HCT116 (cell line): ENCODE data around the gene GRIK1. TPM values are rescaled to one million over a fixed set of nuclear protein-coding genes. Genes with fewer than 3 reads are reported as not detected.

ENCODE experiments used
- ATAC-seq: fragments of 200-7000 bp; cut with Tn5 transposase; 2 replicates; pipeline ENCODE4 v1.9.1; 2020; ENCODE audit warnings: mild to moderate bottlenecking, moderate library complexity
- BruUV-seq: library from RNA; stranded (reverse); fragments of 400-500 nt; replicated peaks from 2 replicates; lab custom pipeline; 2021; lab: Mats Ljungman, UMichigan
- CTCF ChIA-PET: fragments of 300-600 bp; sonication (Branson Sonifier 250); formaldehyde crosslinking; loops from one replicate; lab custom pipeline; 2021; ENCODE audit warnings: antibody characterized with exemption; lab: Charles Lee
- POLR2A ChIA-PET: fragments of 300-600, 350-600 bp; sonication (Branson Sonifier 250); formaldehyde crosslinking; loops from one replicate; lab custom pipeline; 2021; ENCODE audit warnings: antibody characterized with exemption; lab: Charles Lee
- RAD21 ChIA-PET, 2 experiments: fragments of 300-600 bp; sonication (Branson Sonifier 250); formaldehyde crosslinking; loops; one replicate each; lab custom pipeline; 2023; ENCODE audit warnings: low total read pairs in 2 of 2; ENCODE audit not compliant: uncharacterized antibody in 2 of 2, unreplicated experiment in 2 of 2, low non-redundant PET in 1 of 2; lab: Charles Lee
- DNase-seq: peaks from one replicate; pipeline ENCODE4 v3.0.0-alpha.2; 2010; ENCODE audit warnings: low read depth, low spot score
- H2AFZ ChIP-seq: fragments of 200-600 bp; shearing (Covaris generic), sonication (generic); 2 replicates; pipeline ENCODE4 v1.6.1; 2017; ENCODE audit warnings: low read depth, mixed run types, mixed read lengths, antibody characterized with exemption, low read length; ENCODE audit not compliant: poor library complexity, severe bottlenecking
- H3K27ac ChIP-seq: 2 replicates; pipeline ENCODE4 v1.5.1; 2012; ENCODE audit warnings: low read depth, low read length
- H3K27me3 ChIP-seq: fragments of 200-600 bp; sonication (generic); 2 replicates; pipeline ENCODE4 v1.6.1; 2016; ENCODE audit warnings: mixed run types, low read length, mixed read lengths; ENCODE audit not compliant: insufficient read depth
- H3K36me3 ChIP-seq, 2 experiments: fragments of 200-500 bp in 1 of 2; fragments of 200-600 bp in 1 of 2; sonication (Bioruptor generic) in 1 of 2; sonication (generic) in 1 of 2; 2 replicates each; pipeline versions ENCODE4 v1.5.1 to v1.6.1; 2014 to 2016; ENCODE audit warnings: low read length in 2 of 2, inconsistent platforms in 1 of 2, mixed read lengths in 1 of 2, mixed run types in 1 of 2; ENCODE audit not compliant: insufficient read depth in 2 of 2, control insufficient read depth in 1 of 2
- H3K4me1 ChIP-seq, 2 experiments: fragments of 200-600 bp in 1 of 2; sonication (generic) in 1 of 2; 2 replicates each; pipeline versions ENCODE4 v1.5.1 to v1.6.1; 2012 to 2017; ENCODE audit warnings: low read length in 2 of 2, inconsistent platforms in 1 of 2, mild to moderate bottlenecking in 1 of 2, mixed read lengths in 1 of 2, mixed run types in 1 of 2, moderate library complexity in 1 of 2; ENCODE audit not compliant: insufficient read depth in 2 of 2, control insufficient read depth in 1 of 2
- H3K4me2 ChIP-seq: fragments of 200-600 bp; sonication (generic); 2 replicates; pipeline ENCODE4 v1.6.1; 2017; ENCODE audit warnings: mixed run types, low read length, mixed read lengths
- H3K4me3 ChIP-seq, 2 experiments: fragments of 200-600 bp in 1 of 2; sonication (generic) in 1 of 2; replicated peaks in 1 of 2; 2 replicates each; pipeline ENCODE4 v1.5.1; 2011 to 2016; ENCODE audit warnings: low read length in 2 of 2, control low read depth in 1 of 2, low read depth in 1 of 2, mild to moderate bottlenecking in 1 of 2, mixed read lengths in 1 of 2, mixed run types in 1 of 2
- H3K79me2 ChIP-seq: fragments of 200-600 bp; sonication (generic); 2 replicates; pipeline ENCODE4 v1.6.1; 2017; ENCODE audit warnings: mild to moderate bottlenecking, mixed run types, low read length, moderate library complexity, mixed read lengths; ENCODE audit not compliant: insufficient read depth
- H3K9ac ChIP-seq: fragments of 200-600 bp; sonication (generic); 2 replicates; pipeline ENCODE4 v1.6.1; 2016; ENCODE audit warnings: low read length, mixed read lengths
- H3K9me2 ChIP-seq: fragments of 200-600 bp; sonication (generic), shearing (Covaris generic); 2 replicates; pipeline ENCODE4 v1.6.1; 2017; ENCODE audit warnings: mixed run types, mild to moderate bottlenecking, moderate library complexity; ENCODE audit not compliant: insufficient read depth
- H3K9me3 ChIP-seq, 2 experiments: fragments of 200-500 bp in 1 of 2; fragments of 200-600 bp in 1 of 2; sonication (Bioruptor generic) in 1 of 2; sonication (generic) in 1 of 2; 2 replicates each; pipeline ENCODE4 v1.6.1; 2014 to 2017; ENCODE audit warnings: low read length in 2 of 2, mixed read lengths in 2 of 2, inconsistent platforms in 1 of 2, low read depth in 1 of 2, mild to moderate bottlenecking in 1 of 2, mixed run types in 1 of 2, moderate library complexity in 1 of 2; ENCODE audit not compliant: control insufficient read depth in 1 of 2, insufficient read depth in 1 of 2
- H4K20me1 ChIP-seq: fragments of 200-600 bp; sonication (generic), shearing (Covaris generic); 2 replicates; pipeline ENCODE4 v1.6.1; 2017; ENCODE audit warnings: mixed run types, mild to moderate bottlenecking, moderate library complexity; ENCODE audit not compliant: insufficient read depth
- ELF1 ChIP-seq: IDR thresholded peaks from 2 replicates; pipeline ENCODE4 v1.6.1; 2012; ENCODE audit warnings: low read depth, borderline replicate concordance
- EZH2phosphoT487 ChIP-seq: fragments of 200-600 bp; IDR thresholded peaks from 2 replicates; pipeline ENCODE4 v1.6.1; 2018; ENCODE audit warnings: antibody characterized with exemption, borderline replicate concordance
- FOSL1 ChIP-seq: IDR thresholded peaks from 2 replicates; pipeline ENCODE4 v1.6.1; 2012; ENCODE audit warnings: low read depth
- JUND ChIP-seq: IDR thresholded peaks from 2 replicates; pipeline ENCODE4 v1.6.1; 2012
- RAD21 ChIP-seq: IDR thresholded peaks from 2 replicates; pipeline ENCODE4 v1.6.1; 2012; ENCODE audit warnings: low read depth, mild to moderate bottlenecking
- REST ChIP-seq: IDR thresholded peaks from 2 replicates; pipeline ENCODE4 v1.6.1; 2012; ENCODE audit warnings: low read depth
- SIN3A ChIP-seq: IDR thresholded peaks from 2 replicates; pipeline ENCODE4 v1.6.1; 2012; ENCODE audit warnings: low read depth
- ZFX ChIP-seq: fragments of 450-650 bp; IDR thresholded peaks from 2 replicates; pipeline ENCODE4 v1.6.1; 2017
- intact Hi-C: fragments of 100-400 bp; cut with micrococcal nuclease; formaldehyde crosslinking; loops from 2 replicates; pipeline ENCODE4 v1.10.0; 2022
- total RNA-seq: library from RNA; stranded (reverse); gene quantifications from one replicate; pipeline ENCODE4 v1.2.1, GENCODE V29; 2021; ENCODE audit not compliant: unreplicated experiment

GRIK1 gene
- total RNA-seq, 1 experiment from 2014 or later, result not detected

DNA sequence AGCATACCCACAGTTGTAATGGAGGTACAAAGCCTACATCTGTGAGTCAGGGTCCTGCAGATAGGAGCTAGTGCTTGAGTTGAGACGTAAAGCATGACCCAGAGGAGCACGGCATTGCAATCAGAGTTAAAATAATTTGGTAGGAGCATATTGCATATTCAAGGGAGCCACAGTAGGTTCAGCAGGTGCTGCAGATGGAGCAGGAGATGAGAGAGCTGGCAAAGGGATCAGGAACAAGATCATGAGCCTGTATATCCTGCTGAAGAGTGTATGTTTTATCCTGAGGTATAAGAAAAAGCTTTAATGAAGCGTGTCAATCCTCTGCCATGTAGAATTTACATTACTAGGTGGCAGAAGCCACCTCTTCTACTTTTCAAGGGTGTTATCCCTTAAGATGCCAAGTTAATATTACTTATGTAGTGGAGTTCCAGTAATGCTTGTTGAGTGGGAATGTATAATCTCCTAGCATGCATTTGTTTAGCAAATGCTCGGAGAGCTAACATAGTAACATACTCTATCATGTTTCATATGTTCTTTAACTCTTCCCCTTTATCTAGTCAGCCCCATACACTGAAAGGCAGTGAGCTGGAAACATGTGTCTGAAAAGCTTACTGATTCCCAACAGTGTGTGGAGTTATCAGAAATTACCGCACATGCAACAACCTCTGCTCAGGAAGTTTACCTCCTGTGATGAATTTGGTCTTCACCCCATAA is 300.3 kb downstream of the GRIK1 start:
- Histone ChIP-seq H3K4me1 (no peaks in the 10 kb centered on the region), H3K9me2 (no peaks in the 10 kb centered on the region), H4K20me1 (no peaks in the 10 kb centered on the region), H2AFZ (no peak overlapping the region), H3K4me3 (no peak overlapping the region), H3K9ac (no peak overlapping the region), H3K27me3 (no peaks in the 10 kb centered on the region), H3K27ac (no peak overlapping the region), H3K36me3 (no peaks in the 10 kb centered on the region), H3K79me2 (no peaks in the 10 kb centered on the region), H3K4me2 (no peak overlapping the region), H3K9me3 (peaks cover 0 to 6% of the 10 kb centered on the region in 2 experiments; a peak in 1 of 4 replicates)
- ChIA-PET RAD21 (no interaction called here), CTCF (no interaction called here), POLR2A (no interaction called here)
- no TSS peak for BruUV-seq
- intact Hi-C loops, result no loop called here
- DNase-seq, result no peak
- no peak for ATAC-seq
- TF ChIP-seq ELF1, result no peak

DNA sequence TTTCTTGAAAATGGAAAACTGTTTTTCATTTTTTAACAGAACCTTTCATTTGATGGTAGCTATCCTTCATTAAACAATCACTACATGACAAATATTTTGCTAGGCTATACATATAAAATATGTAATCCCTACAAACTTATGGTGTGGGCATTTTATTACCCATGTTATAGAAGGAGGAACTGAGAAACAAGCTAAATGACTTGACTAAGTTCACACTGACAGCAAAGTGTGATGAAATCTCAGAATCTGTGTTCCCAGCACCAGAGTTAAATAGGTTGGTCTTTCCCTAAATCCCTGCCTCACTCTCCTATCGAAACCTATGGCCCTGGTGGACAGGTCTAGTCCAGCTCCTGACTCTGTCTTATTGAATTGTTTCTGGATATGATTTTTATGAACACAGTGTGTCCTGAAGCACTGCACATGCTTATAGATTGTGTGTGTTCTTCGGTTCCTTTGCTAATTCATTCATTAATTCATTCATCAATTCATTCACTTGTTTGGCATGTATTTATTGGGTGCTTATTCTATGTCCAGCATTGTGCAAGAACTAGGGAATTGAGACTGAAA is 301.0 kb downstream of the GRIK1 start:
- DNase-seq (no peak), ATAC-seq (no peak)
- intact Hi-C loops, result no loop called here
- H3K9me3 ChIP-seq, result peaks cover 0 to 6% of the 10 kb centered on the region in 2 experiments; a peak in 1 of 4 replicates
- TF ChIP-seq ELF1 (no peak), FOSL1 (no peak), ZFX (no peak), EZH2phosphoT487 (no peak), RAD21 (no peak), REST (no peak), SIN3A (no peak), JUND (no peak)
- no peaks in the 10 kb centered on the region for H3K36me3 ChIP-seq
- no peaks in the 10 kb centered on the region for H3K9me2 ChIP-seq
- no peak overlapping the region for H3K4me2 ChIP-seq
- H3K4me3 ChIP-seq, result no peak overlapping the region
- no peak overlapping the region for H3K9ac ChIP-seq
- H4K20me1 ChIP-seq, result no peaks in the 10 kb centered on the region
- no peaks in the 10 kb centered on the region for H3K79me2 ChIP-seq
- no peak overlapping the region for H2AFZ ChIP-seq
- ChIA-PET CTCF (no interaction called here), RAD21 (no interaction called here), POLR2A (no interaction called here)
- H3K27ac ChIP-seq, result no peak overlapping the region
- no peaks in the 10 kb centered on the region for H3K4me1 ChIP-seq
- BruUV-seq, result no TSS peak
- H3K27me3 ChIP-seq, result no peaks in the 10 kb centered on the region
